Measurements from ENCODE around the gene TMEM213.
"Not testable (repeated sequence)": the region's sequence is repeated elsewhere in the genome, so short reads cannot be mapped to it uniquely, and the experiment has no call there.

Gene TMEM213

GRCh38 chr7:138798836-138799235 is 1.0 kb downstream of the TMEM213 start:
- DNase-seq = no peak

GRCh38 chr7:138799336-138800000 is 1.7 kb downstream of the TMEM213 start:
- no peak for DNase-seq

DNA sequence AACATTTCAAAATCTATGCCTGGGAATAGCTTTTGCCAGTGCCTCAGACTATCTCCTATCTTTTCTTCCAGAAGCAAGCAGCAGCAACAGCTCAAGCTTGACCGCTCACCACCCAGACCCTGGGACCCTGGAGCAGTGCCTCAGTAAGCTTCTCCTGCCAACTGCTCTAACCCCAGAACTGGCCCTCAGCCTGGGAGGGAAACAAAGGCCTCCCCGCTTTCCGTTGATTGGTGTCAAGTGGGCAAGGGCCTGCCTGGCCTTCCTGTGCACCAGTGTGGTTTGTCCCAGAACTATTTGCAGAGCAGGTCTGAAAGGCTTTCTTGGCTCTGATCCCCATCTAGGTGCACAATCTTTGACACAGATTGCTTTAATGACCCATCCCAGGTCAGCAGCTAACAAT is 3.5 kb downstream of the TMEM213 start:
- DNase-seq = no peak

DNA sequence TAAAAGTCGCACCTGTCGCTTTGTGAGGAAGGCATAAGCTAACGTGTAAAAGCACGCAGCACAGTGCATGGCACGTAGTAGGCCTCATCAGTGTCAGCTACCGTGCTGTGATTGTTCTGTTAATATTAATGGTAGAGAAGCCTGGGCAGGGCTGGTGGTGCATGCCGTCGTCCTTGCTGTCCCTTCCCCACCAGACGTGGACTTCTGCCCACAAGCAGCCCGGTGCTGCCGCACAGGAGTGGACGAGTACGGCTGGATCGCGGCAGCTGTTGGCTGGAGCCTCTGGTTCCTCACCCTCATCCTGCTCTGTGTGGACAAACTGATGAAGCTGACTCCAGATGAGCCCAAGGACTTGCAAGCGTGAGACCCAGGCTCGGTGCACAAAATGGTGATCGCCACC is 4.9 kb downstream of the TMEM213 start:
- no peak for DNase-seq

- no peak for DNase-seq
Observed at GRCh38 chr7:138804618-138805017, 6.8 kb downstream of the TMEM213 start.

- DNase-seq = no peak
Observed at GRCh38 chr7:138809346-138809745, 11.6 kb downstream of the TMEM213 start.

- not testable (repeated sequence) for DNase-seq
Observed at GRCh38 chr7:138811327-138811726, 13.5 kb downstream of the TMEM213 start.

GRCh38 chr7:138813945-138814344 is 16.2 kb downstream of the TMEM213 start:
- no peak for DNase-seq

- no peak for DNase-seq
Observed at GRCh38 chr7:138814816-138815332, 17.1 kb downstream of the TMEM213 start.

GRCh38 chr7:138816650-138817049 is 18.9 kb downstream of the TMEM213 start:
- DNase-seq = no peak

- no peak for DNase-seq
Observed at GRCh38 chr7:138819625-138820024, 21.8 kb downstream of the TMEM213 start.

DNA sequence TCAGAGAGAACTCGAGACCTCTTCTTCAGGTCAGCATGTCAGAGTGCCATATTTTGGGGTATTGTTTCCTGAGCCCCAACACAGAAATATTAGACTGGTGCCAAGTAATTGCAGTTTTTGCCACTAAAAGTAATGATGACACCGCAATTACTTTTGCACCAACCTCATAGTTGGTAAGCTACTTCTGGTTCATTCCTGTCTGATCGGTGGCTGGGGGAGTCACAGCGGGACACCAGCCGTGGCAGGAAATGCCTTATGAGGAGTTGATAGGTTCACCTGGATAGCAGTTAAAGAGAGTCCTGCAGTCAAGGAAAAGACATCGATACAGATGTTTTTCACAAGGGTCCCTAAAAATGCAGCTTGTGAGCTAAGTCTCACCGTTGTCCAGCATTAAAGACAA is 24.1 kb downstream of the TMEM213 start:
- DNase-seq = no peak

DNA sequence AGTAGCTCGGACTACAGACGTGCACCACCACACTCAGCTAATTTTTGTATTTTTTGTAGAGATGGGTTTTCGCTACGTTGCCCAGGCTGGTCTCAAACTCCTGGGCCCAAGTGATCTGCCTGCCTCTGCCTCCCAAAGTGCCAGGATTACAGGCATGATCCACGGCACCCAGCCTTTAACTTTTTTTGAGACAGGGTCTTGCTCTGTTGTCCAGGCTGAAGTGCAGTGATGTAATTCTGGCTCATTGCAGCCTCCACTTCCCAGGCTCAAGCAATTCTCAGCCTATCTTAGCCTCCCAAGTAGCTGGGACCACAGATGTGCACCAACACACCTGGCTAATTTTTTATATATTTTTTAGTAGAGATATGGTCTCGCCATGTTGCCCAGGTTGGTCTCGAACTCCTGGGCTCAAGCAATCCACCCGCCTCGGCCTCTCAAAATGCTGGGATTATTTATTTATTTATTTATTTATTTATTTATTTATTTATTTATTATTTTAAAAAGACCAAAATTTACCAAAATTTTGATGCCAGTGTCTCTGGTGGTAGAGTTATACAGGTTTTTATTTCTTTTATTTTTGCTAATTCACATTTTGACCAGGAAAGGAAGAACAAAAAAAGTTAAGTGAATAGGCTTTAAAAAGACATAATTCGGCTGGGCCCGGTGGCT is 25.2 kb downstream of the TMEM213 start:
- DNase-seq = no peak

GRCh38 chr7:138825049-138825721 is 27.4 kb downstream of the TMEM213 start:
- DNase-seq = no peak

GRCh38 chr7:138828302-138828701 is 30.5 kb downstream of the TMEM213 start:
- no peak for DNase-seq

DNA sequence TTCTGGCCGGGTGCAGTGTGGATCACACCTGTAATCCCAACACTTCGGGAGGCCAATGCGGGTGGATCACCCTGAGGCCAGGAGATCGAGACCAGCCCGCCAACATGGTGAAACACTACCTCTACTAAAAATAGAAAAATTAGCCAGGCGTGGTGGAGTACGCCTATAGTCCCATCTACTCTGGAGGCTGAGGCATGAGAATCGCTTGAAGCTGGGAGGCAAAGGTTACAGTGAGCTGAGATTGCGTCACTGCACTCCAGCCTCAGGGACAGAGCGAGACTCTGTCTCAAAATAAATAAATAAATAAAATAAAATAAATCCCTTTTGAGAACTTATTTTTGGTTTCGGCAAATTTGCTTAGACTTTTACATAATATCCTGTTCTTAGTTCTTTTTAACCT is 31.5 kb downstream of the TMEM213 start:
- DNase-seq = no peak

DNA sequence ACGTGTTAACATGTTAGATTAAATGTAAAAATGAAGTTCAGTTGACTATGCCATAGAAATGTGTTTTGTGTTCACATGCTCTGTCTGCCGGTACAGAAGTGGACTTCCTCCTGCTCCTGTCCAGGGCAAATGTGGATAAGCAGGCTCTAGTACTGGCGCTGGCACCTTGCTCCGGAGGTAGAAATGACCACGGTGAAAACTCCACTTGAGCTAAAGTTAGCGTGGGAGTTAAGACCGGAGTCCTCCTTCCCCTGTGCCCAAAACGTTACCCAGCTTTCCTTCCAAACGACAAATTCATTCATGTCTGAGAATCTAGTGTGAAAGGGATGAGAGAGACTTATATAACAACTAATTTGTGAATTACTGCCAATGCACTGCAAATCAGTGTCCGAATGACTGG is 35.2 kb downstream of the TMEM213 start:
- DNase-seq = no peak

DNA sequence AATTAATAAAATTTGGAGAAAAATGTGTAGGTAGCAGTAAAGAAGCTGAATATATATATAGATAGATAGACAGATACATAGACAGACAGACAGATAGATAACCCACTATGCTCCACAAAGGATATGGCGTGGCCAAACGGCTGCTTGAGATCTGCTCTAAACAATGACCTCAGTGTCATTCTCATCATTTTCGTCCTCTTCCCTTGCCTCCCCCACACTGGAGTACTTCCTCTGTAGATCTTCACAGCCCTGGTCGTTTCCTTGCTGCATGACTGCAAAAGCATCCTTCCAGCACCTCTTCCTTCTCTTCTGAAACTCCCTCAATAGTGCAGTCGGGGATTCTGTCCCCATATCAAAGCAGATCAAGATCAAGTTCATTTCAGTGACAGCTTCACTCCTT is 35.8 kb downstream of the TMEM213 start:
- no peak for DNase-seq

- DNase-seq = no peak
Observed at GRCh38 chr7:138834583-138834982, 36.8 kb downstream of the TMEM213 start.

GRCh38 chr7:138835087-138835486 is 37.3 kb downstream of the TMEM213 start:
- DNase-seq = no peak

DNA sequence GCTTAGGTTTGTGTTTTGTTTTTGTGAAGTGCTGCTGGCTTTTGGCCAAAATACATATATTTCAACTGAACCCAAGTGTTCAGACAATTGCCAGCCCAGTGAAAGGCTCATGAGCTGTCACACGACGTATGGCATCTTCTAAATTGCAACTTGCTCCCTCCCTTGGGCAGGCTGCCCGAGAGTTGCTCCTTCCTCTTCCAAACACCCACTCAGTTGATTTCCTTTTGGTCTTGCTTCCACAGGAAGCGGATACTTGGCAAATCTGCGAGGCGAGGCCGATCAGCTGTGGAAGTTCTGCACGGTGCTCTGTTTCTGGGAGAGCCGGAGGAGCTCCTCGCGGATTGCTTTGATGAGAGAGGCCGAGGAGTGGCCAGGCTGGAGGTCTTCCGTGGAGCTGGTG is 39.8 kb downstream of the TMEM213 start:
- DNase-seq = no peak

DNA sequence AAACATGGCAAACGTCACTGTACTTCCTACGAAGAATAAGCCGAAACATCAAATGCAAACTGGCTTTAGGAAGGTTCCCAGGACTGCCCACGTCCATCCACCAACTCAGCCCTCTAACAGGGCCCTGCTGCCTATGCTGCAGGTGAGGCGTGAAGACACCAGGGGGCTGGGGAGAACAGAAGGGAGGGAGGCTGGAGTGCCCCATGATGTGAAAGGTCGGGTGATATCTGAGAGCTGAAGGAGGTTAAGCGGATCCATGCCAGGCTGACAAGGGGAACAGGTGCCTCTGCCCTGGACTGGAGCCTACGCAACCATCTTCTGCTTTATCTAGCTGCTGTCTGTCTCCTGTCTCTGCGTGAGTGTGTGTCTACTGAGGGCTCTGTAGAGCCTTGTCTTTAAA is 40.4 kb downstream of the TMEM213 start:
- no peak for DNase-seq

DNA sequence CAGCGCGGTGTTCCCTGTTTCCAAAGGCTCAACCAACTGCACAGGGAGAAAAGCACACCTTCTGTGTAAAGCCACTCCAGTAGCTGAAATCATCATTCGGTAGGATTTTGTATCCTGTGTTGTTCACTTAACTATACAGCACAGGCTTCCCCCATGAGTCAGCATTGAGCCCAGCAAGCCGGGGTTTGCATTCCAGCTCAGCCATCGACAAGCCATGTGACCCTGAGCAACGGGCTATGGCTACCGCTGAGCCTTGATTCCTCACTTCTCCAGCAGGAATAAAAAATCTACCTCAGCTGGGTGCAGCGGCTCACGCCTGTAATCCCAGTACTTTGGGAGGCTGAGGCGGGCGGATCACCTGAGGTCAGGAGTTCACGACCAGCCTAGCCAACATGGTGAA is 44.3 kb downstream of the TMEM213 start:
- no peak for DNase-seq
